GM19193 (cell line): ENCODE measurements around the gene CACNA2D4.

ENCODE experiments used
- POLR2A ChIP-seq: IDR thresholded peaks from 4 replicates; pipeline ENCODE4 v1.6.1; 2011; ENCODE audit not compliant: insufficient read depth, insufficient read length; ENCODE audit errors: extremely low read depth

The CACNA2D4 gene

DNA sequence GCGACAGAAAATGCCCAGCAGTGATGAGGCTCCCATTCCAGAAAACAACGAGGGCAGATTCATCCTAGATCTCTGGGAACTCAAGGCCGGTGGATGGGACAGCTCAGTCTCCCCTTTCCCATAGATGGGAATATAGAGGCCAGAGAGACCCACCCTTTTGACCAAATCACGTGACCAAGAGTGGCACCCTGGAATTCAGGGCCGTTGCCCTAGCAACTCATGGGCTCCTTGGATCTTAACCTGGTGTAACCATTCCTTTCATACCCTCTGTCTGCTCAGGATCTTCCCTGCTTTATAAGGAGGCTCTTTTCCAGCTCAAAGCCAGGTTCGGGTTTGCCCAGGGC is 106.5 kb downstream of the CACNA2D4 start:
- TF ChIP-seq POLR2A: no peak

DNA sequence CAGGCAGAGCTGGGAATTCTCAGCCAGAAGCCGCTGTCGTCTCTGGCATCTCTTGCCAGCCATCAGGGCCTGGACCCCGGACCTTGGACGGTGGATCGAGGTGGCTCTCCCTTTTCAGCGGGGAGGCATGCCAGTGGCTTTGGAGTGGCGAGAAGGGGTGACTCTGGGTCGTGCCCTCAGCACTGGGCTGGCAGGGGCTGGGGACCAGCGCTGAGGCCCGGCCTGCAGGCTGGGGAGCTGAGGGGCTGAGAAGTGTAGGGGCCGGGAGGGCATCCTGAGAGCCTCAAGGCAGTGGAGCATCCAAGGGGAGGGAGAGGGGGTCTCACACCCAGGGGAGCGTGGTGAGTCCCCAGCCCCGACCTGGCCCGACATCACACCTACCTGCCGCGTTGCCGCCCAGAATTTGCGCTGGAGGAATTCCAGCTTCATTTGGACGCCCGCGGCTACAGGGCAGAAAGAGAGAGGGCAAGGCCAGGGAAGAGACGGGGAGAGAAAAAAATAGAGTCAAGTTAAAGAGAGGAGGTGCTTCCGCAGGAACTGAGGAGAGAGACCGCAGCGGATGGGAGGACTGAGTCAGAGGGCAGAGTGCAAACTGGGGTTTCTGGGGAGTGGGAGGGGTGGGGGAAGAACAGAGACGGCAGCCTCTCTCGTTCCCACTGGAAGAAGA is 107.0 kb downstream of the CACNA2D4 start:
- TF ChIP-seq POLR2A: no peak

DNA sequence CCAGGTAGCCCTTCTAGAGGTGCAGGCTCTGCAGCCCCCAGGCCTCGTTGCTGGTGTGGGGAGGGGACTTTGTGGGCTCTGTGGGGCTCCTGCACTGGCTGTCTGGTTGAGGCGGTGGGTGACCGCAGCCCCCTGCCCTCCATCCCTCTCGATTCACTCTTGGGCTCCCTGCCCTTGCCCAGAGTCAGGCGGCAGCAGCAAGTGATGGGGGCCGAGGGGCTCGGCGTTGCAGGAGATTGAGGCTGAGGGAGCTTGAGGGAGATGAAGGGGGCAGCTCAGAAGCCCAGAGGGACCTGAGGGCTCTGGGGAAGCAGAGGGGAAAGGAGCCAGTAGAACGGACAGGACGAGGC is 107.5 kb downstream of the CACNA2D4 start:
- no peak for TF ChIP-seq POLR2A

GRCh38 chr12:1810201-1810930 is 108.1 kb downstream of the CACNA2D4 start:
- TF ChIP-seq POLR2A: no peak

GRCh38 chr12:1809591-1810190 is 108.8 kb downstream of the CACNA2D4 start:
- TF ChIP-seq POLR2A: no peak

DNA sequence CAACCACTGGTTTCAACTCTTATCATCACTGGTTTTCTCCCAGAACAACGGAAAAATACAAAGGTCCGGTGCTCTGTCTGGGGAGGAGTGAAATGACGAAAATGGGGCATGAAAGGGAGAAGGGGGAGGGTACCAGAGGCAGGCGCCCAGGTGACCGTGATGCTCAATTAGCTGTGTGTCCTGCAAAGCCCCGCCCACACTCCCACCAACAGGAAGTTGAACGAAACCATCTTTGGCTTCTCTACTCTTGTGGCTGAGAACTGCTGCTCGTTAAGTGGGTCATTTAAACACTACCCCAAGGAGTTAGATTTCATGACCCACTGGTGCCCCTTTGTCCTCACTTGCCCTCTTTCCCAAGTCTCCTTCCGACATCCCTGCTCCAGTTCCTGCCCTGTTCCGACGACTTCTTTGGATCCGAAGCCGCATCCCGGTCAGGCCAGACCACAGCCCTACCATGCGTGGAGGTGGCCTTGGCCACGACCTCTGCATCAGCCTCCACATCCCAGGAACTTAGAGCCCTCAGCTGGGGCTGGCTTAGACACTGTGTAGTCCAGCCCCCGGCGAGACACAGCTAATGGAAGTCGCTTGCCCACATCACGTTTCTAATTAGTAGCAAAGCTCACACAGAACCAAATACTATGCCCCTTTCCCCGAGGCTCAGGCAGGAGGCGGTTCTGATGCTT is 109.5 kb downstream of the CACNA2D4 start:
- TF ChIP-seq POLR2A: no peak

DNA sequence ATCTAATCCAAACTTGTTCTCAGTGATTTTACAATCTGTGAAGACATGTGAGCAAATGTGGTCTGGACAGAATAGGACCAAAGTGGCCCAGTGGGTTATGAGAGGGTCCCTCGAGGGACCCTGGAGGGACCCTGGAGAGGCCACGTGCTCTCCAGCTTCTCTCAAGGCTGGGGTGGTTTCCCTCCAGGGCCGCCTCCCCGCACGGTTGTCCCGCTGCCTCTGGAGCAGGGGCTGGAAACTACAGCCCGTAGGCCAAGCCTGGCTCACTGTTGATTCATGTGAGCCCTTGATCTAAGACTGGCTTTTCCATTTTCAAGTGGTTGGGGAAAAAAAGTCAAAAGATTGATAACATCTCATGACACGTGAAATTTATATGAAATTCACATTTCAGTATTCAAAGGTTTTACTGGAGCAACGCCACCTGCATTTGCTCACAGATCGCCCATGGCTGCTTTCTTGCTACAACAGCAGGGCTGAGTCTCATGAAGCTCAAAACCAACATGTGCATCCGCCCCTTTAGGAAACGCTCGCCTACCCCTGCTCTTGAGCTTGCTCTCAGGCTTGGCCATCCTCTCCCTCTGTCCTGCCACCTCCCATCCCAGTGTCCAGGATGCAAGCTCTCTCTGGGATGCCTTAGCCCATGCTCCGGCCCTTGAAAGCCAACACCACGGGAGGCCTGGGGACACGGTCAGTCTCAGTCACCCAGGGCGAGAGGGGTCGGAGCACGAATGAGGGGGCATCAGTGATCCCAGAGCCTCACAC is 110.2 kb downstream of the CACNA2D4 start:
- TF ChIP-seq POLR2A: no peak

GRCh38 chr12:1807087-1807860 is 111.2 kb downstream of the CACNA2D4 start:
- TF ChIP-seq POLR2A: no peak

GRCh38 chr12:1806301-1807086 is 112.0 kb downstream of the CACNA2D4 start:
- TF ChIP-seq POLR2A: no peak

DNA sequence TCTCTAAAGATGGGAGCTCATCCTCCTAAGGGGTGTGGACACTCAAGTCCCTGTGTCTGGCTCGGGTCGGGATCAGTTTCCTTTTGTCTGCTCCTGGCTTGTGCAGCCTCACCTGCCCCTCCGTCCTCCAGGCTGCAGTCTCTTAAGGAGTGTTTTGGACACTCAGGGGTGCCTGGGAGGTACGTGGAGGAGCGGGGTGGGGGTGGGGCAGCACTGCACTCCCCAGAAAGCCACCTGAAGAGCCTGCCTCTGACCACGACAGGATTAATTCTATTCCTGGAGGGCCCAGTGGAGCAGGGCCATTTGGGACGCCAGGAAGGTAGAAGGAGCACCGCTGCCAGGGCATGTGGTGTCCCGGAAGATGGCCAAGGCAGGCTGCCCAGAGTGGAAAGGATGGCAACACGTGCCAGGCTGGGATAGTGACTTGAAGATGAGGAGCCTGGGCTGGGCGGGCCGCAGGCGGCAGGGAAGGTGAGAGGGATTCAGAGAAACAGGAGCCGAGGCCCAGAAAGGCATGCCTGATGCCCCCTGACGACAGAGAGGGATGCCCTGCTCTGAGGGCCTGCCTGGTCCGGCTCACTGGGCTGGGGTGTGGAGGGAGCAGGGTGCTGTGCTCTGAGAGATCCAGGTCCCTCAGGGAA is 112.9 kb downstream of the CACNA2D4 start:
- no peak for TF ChIP-seq POLR2A

DNA sequence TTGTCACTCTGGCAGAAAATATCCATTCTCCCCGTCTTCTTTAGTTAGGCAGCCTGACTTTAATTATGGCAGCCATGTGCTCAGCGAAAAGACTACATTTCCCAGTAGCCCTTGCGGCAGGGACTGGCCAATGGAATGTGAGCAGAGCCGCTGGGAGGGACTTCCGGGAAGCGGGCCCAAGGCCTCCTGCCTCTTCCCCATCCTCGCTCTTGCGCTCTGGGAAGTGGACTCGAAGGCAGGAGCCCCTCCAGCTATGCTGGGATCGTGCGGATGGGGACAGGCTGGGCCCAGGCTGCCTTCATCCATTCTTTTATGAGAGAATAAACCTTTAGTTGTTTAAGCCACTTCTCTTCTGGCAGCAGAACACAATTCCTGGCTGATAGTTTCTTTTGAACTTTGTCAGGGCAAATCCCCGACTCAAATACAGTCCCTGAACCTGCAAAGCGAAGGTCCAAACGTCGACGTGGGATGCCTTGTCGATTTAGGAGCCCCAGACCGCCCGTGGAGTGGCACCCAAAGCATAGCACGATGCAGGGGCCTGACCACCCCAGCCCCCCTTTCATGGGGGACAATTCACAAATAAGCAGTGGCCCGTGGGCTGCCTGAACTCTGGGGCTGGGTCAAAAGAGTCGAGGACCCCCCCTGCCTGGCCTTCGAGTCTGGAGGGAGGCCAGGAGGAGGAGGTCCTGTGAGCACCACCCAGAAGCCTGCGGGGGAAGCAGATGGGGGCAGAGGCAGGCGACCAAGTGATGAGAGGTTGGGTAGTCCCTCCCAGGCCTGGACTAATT is 113.7 kb downstream of the CACNA2D4 start:
- peak; percentile 51 for TF ChIP-seq POLR2A

DNA sequence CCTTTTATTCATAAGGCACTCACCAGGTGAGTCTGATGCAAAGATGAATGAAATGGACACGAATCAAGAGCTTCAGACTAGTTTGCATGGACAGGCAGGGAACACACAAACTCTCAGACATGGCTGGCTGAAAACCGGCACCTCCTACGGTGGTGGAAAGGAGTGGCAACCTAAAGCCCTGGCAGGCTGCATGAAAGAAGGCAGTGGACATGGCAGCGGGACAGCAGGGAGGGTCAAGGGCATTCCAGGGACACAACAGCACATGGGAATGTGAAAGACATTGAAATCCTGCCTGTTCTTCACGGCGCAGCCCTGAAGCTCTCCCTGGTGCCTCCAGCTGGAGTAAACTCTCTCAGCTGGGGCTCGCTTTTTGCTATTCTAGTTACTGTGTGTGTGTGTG is 114.7 kb downstream of the CACNA2D4 start:
- no peak for TF ChIP-seq POLR2A
